Gastroesophageal sphincter (tissue), 3 donors: ENCODE data around the gene B3GAT1.

Experiments
- CTCF ChIP-seq, 4 experiments: fragments of 200-600 bp in 2 of 4; fragments of 450-650 bp in 2 of 4; sonication (generic) in 1 of 4; IDR thresholded peaks; one replicate each; pipeline ENCODE4 v1.5.1; 2017 to 2019; ENCODE audit warnings: antibody characterized with exemption in 4 of 4, mild to moderate bottlenecking in 2 of 4, moderate library complexity in 2 of 4
- EP300 ChIP-seq: sonication (generic); formaldehyde crosslinking; IDR thresholded peaks from one replicate; pipeline ENCODE4 v1.6.1; 2017; ENCODE audit warnings: antibody characterized with exemption, mild to moderate bottlenecking
- POLR2A ChIP-seq, 2 donors: fragments of 450-650 bp; IDR thresholded peaks; one replicate each; pipeline ENCODE4 v1.6.1; 2017; ENCODE audit warnings: antibody characterized with exemption in 2 of 2, mild to moderate bottlenecking in 2 of 2, moderate library complexity in 1 of 2
- POLR2AphosphoS5 ChIP-seq: sonication (generic); formaldehyde crosslinking; IDR thresholded peaks from one replicate; pipeline ENCODE4 v1.6.1; 2017; ENCODE audit warnings: antibody characterized with exemption

- no peak for TF ChIP-seq CTCF (IDR thresholded peaks at IDR 0.05)
- no peak for TF ChIP-seq POLR2A (IDR thresholded peaks at IDR 0.05)
- no peak for TF ChIP-seq EP300
- TF ChIP-seq POLR2AphosphoS5: no peak
Measured at GRCh38 chr11:134371436-134372185, 40.4 kb downstream of the B3GAT1 start.
